WTC11 (cell line): ENCODE data around the gene GPX6.

ENCODE experiments used
- ATF2 ChIP-seq: sonication (generic); formaldehyde crosslinking; IDR thresholded peaks from 2 replicates; pipeline ENCODE4 v1.8.1; 2022; ENCODE audit warnings: low read depth, missing genetic modification reagents, borderline replicate concordance
- CTCF ChIP-seq: fragments of 200-600 bp; IDR thresholded peaks from 2 replicates; pipeline ENCODE4 v1.8.0; 2022; ENCODE audit warnings: antibody characterized with exemption
- SMAD3 ChIP-seq: sonication (generic); formaldehyde crosslinking; IDR thresholded peaks from 2 replicates; pipeline ENCODE4 v1.8.0; 2022; ENCODE audit warnings: missing genetic modification reagents, mild to moderate bottlenecking, borderline replicate concordance

GRCh38 chr6:28558629-28559028 is 43.0 kb upstream of the GPX6 start:
- TF ChIP-seq CTCF (no peak), ATF2 (CRISPR knock-in tag) (no peak), SMAD3 (CRISPR knock-in tag) (no peak)
